HT-29 (cell line): ENCODE measurements around the gene CNOT3. TPM values are rescaled to one million over a fixed set of nuclear protein-coding genes. Genes with fewer than 3 reads are reported as not detected.
"Not testable (repeated sequence)": the region's sequence is repeated elsewhere in the genome, so short reads cannot be mapped to it uniquely, and the experiment has no call there.

ENCODE experiments used
- DNase-seq: peaks from one replicate; pipeline ENCODE4 v3.0.0-alpha.2; 2015; ENCODE audit warnings: low spot score
- total RNA-seq: library from RNA; depleted of rRNA; stranded (reverse); fragments of >200 nt; shearing (Covaris generic); gene quantifications from 2 replicates; pipeline ENCODE4 v1.2.3, GENCODE V29; 2014; rRNA removed

CNOT3 gene
- total RNA-seq: 38.9 and 40.0 TPM in 2 replicates

DNA sequence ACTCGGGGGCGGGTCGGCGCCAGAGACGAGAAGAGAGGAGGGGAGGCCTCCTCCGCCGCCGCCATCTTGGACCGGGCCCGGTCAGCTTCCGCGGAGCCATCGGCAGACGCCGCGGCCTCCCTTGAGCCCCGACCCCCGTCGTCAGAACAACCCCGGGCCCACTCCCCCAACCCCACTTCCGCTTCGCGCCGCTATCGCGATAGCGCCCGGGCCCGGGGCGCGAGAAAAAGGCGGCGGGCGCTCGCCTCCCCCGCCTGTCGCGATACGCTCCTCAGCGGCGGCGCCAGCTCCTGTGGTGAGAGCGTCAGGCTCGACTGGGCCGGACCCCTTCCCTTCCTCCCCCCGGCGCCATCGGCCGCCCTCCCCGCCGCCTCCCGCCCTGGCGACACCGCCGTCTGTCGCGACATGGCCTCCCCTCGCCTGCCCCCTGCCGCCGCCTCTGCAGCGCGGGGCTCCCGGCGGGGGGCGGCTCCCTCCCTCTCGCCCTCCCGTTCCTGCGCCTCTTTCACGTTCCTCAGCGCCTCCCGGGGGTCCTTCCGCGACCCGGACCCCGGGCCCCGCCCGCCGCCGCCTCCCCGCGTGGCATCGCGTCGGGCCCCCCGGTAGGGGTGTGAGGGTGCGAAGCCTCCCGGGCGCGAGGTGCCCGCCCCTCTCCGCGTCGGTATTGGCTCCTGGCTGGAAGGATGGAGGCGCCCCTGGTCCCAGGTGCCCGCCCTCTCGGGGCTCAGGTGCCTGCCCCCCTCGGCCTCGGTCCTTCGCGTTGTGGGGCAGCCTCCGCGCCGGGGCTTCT, at the start of gene CNOT3:
Gene CNOT3 (plus strand): TSS at position 64 of the 790 bp plus-strand sequence. CDS start 5,217 bp downstream, outside the sequence.
- DNase-seq: no peak

DNA sequence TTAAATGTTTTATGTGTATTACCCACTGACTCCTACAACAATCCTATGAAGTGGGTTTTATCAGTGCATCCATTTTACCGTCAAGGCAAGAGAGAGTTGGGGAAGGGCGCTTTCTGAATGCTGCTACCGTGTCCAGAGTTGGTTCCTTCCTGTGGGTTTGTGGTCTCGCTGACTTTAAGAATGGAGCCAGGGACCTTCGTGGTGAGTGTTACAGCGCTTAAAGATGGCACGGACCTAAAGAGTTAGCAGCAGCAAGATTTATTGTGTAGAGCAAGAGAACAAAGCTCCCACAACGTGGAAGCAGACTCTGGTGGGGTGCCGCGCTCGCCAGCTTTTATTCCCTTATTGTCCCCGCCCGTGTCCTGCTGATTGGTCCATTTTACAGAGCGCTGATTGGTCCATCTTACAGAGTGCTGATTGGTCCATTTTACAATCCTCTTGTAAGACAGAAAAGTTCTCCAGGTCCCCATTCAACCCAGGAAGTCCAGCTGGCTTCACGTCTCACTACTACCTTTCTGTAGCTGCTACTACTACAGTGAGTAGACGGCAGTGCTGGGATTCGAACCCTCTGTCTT, 43.0 kb upstream of the CNOT3 start:
- DNase-seq: no peak

DNA sequence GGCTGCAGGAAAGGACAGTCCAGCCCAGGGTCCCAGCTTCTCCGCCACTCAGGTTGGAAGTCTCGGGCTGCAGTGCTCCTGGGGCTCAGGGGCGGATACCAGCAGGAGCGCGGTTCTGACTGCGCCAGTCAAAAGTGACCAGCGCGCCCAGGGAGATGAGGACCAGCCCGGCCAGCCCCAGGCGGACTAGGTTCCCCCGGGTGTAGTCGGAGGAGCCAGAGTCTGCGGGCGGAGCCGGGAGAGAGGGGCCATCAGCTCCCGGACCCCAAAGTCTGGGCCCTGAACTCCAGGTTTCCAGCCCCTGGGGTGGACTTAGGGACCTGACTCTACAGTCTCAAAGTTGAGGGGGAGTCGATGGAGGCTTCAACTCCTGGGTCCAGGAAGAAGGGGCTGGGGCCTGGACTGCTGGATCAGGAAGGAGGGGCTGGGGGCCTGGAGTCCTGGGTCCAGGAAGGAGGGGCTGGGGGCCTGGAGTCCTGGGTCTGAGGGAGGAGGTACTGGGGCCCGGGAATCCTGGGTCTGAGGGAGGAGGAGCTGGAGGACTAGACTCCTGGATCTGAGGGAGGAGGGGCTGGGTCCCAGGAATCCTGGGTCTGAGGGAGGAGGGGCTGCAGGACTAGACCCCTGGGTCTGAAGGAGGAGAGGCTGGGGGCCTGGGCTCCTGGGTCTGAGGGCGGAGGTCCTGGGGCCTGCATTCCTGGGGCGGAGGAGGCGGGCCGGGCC, 42.3 kb upstream of the CNOT3 start:
- no peak for DNase-seq

DNA sequence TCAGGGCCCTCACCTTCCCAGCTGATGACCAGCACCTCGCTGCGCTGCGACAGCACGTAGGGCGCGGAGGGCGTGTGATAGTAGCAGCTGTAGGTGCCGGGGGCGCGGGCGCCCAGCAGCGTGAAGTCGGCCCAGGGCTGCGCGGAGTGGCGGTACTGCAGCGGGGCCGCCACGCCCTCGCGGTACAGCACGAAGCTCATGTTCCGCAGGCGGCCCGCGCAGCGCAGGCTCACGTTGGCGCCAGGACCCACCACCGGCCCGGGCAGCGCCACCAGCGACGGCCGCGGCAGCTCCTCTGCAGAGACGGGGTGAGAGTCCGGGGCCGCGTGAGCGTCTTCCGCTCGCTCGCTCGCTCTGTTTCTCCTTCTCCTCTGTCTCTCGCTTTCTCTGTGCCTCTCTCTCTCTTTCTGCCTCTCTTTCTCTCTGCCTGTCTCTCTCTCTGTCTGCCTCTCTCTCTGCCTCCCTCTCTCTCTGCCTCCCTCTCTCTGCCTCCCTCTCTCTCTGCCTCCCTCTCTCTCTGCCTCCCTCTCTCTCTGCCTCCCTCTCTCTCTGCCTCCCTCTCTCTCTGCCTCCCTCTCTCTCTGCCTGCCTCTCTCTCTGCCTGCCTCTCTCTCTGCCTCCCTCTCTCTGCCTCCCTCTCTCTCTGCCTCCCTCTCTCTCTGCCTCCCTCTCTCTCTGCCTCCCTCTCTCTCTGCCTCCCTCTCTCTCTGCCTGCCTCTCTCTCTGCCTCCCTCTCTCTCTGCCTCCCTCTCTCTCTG, 41.5 kb upstream of the CNOT3 start:
- DNase-seq: not testable (repeated sequence)

DNA sequence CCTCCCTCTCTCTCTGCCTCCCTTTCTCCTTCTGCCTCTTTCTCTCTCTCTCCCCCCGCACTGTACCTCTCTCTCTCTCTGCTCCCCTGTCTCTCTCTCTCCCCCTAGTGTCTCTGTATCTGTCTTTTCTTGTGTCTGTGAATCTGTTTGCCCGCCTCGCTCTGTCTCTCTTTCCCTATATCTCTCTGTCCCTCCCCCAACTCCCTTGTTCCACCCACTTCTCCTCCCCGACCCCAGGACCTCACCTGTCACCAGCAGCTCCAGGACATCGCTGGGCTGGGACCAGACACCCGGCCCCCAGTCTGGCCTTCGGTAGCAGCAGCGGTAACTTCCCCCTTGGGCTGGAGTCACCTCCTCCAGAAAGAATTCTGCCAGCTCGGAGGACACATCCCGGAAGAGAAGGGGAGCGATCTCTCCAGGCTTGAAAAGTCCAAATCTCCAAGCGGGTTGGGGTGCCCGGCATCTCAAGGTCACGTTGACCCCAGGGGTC, 40.9 kb upstream of the CNOT3 start:
- no peak for DNase-seq

DNA sequence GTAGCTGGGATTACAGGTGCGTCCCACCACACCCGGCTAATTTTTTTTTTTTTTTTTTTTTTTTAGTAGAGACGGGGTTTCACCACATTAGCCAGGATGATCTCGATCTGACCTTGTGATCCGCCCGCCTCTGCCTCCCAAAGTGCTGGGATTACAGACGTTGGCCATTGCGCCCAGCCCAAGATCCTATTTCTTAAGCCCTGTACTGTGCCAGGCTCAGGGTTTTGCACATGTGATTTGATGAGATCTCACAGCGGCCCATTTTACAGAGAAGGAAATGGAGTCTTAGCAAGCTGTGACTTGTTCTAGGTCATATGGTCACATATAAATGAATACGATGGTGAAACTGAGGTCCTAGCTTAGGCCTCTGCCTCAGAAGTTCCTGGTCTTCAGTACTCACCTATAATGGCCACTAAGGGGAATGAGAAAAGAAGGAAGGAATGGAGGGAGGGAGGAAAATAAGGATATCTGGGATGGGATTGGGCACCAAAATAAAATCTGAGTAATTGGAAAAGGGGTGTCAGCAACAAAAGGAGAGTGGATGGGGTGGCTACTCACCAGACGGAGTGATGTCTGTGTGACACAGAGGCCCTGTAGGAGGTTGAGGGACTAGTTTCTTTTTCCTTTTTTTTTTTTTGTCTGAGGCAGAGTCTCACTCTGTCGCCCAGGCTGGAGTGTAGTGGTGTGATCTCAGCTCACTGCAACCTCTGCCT, 38.2 kb upstream of the CNOT3 start:
- no peak for DNase-seq

DNA sequence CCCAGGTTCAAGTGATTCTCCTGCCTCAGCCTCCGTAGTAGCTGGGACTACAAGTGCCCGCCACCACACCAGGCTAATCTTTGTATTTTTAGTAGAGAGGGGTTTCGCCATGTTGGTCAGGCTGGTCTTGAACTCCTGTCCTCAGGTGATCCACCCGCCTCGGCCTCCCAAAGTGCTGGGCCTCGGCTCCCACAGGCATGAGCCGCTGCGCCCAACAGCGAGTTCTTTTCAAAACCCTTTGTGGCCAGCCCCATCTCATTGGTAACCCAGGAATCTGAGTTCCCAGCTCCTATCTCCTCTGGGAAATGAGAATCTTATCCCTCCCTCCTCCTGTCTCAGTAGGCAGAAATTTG, 37.7 kb upstream of the CNOT3 start:
- DNase-seq: not testable (repeated sequence)

DNA sequence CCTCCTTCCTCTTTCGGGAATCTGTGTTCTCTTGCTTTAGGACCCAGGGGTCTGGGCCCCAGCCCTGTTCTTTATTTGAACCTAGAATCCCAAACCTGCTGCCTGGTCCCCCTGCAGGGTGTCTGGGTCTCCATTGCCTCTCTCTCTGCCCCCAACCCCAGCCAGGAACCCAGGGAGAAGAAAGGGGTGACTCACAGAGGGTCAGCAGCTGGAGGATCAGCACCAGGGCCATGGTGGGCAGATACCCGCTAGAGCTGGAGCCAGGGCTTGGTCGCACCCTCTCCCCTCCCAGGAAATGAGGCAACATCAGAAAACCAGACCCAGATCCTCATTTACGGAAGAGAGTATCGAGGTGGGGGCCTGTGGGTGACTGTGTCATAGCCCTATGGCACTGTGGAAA, 37.0 kb upstream of the CNOT3 start, which contains the start of gene OSCAR:
Gene OSCAR (minus strand): TSS at position 243 of the 400 bp plus-strand sequence. CDS start 11 bp downstream, at position 232.
- no peak for DNase-seq

DNA sequence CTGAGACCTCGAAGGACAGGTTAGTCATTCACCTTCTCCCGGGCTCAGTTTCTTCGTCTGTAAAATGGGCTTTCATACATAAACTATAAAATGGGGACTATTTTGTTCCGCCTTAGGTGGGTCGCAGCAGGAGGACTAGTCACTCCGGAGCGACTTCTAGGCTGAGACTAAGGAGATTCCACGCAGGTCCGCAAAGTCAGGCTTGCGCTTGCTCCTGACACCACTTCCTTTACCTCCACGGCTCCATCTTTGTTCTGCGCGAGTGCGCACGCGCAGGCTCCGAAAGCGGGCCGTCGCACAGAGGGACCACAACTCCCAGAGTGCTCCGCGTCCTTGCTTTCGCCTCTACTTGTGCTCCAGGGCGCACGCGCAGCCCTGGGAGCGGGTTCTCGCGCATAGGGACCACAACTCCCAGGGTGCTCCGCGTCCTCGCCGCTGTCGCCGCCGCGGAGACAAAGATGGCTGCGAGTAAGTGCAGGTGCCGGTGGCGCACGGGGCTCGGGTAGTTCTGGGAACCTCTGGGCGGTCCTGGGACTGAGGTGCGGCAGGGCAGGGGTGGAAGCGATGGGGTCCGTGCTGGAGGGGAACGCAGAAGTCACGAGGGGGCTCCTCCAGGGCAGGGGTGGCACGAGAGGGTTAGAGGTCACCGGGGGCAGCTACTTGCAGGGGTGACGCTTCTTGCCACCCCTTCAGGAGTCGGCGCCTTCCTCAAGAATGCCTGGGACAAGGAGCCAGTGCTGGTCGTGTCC, 35.0 kb upstream of the CNOT3 start, which contains the start of gene NDUFA3:
Gene NDUFA3 (plus strand): TSS at position 435 of the 749 bp plus-strand sequence. CDS start 24 bp downstream, at position 459.
- DNase-seq: peak; percentile 100

DNA sequence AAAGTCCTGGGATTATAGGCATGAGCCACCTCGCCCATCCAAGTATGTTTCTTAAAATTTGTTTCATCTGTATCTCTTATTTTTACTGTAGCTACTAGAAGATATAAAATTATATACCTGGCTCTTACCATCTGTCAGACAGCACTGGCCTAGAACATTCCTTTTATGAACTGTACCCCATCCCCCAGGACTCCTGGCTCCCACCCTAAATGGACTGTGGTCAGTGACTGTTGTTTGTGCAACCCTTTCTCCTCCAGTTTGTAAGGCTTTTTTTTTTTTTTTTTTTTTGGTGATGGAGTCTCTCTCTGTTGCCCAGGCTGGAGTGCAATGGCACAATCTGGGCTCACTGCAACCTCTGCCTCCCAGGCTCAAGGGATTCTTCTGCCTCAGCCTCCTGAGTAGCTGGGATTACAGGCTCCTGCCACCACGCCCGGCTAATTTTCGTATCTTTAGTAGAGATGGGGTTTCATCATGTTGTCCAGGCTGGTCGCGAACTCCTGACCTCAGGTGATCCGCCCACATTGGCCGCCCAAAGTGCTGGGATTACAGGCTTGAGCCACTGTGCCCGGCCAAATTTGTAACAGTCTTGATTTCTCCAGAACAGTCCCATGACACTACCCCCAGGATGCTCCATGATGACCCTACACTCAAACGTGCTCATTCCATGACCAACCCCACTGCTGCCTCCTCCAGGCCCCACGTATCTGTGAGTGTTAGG, 32.4 kb upstream of the CNOT3 start:
- DNase-seq: no peak

DNA sequence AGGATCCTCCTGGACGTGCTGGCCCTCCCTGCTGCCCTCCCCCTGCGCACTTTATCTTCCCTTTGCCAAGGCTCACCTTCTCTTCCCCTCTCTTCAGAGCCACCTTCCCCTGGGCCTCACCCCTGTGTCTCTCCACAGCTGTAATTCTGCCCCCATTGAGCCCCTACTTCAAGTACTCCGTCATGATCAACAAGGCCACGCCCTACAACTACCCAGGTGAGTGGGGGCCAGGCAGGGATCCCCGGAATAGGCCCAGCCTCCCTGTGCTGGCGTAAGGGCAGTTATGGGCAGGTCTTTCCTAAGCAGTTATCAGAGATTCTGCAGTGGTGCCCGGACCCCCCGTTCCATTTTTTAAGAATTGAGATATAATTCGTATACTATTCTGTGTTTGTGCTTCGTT, 31.8 kb upstream of the CNOT3 start:
- no peak for DNase-seq

DNA sequence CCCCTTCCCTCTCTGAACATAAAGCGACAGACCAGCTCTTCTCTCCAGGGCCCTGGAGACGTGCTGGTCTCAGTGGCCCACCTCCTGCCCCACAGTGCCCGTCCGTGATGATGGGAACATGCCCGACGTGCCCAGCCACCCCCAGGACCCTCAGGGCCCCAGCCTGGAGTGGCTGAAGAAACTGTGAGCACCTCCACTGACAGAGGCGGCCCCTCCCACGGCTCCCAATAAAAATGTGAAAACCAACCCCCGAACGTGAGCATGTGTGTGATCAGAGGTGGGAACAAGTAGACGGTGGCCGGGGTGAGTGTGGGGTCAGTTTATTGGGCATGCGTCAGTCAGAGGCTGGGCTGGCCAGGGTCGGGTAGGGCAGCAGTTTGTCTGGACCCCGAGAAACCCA, 30.8 kb upstream of the CNOT3 start:
- no peak for DNase-seq

DNA sequence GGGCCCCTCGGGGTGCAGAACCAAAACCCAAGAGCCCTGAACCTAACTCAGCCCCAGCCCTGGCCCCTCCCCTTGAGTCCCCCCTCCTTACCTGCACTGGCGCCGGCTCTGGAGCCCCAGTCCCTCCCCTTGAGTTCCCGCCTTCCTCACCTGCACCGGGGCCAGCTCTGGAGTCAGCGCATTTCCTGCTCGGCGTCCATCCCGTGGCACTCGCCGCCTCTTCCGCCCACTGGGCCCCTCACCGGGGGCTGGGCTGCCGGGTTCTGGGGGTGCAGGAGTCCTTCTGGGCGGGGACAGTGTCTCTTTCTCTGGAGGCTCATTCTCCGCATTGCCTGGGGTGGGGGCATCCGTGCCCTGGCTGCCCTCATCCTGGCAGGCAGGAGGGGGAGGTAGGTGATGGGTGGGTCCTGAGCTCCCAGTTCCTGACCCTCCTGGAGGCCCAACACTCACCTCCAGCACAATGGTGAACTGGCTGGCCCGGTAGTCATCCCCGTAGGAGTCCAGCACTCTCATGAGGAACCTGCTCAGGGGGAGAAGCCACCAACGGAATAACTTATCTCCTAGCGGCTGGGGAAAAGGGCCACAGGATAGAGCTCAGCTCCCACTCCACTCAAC, 29.6 kb upstream of the CNOT3 start:
- no peak for DNase-seq

DNA sequence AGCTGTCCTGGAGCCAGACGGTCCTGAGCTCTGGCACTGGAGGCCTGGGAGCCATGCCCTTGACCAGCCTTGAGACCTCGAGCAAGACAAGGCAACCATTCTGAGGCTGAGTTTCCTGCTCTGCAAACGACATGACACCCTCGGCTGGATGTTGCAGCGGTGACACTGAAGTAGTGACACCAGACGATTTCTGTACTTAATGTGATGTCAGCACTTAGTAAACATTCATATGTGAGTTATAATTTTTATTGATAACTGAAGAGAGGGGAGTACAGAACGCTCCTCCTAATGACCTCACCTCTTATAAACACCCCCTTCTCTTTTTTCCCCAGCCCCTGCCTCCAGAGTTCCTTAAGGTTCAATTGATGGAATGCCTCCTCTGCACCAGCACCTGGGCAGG, 29.1 kb upstream of the CNOT3 start:
- no peak for DNase-seq

DNA sequence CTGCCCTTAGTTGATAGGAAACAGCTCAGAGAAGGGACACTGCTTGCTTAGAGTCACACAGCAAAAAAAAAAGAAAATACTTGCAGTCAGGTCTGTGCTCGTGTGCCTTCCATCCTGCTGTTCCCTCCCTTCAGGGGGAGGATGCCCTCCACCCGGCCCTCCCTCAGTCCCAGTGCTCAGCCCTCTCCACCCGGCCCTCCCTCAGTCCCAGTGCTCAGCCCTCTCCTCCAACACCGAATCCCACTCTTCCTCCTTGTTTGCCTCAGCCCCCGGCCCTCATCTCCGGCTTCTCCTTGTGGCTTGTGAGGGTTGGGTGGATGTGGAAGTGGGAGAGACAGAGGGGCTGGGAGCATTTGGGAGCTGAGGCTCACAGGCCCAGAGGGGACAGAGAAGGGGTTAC, 27.9 kb upstream of the CNOT3 start:
- no peak for DNase-seq

DNA sequence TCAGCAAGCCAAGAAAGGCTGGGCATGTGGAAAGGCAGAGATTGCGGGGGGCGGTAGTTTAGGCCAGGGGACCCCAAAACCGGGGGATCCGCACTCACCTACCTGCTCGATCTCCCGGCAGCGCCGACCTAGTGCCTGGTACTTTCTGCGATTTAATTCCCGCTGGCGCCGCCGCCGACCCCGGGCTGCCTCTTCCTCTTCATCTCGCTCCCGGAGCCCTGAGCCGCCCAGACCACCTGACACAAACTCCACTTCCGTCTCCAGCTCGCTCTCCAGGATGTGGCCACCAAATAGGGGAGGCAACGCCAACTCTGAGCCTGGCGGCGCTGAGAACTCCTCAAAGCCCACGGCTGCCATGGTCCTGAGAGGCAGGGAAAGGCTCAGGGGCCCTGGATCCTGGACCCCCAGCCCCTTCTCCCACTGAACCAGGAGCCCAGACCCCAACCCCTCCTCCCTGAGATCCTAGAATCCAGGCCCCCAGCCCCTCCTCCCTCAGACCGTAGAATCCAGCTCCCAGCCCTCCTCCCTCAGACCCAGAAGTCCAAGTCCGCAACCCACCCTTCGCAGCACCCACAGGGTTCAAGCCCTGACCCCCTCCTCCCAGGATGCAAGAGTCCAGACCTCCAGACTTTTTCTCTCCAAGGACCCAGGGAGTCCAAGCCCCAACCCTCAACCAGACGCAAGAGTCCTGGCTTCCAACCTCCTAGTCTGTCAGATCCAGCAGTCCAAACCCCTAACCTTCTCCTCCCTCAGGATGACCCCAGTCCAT, 23.0 kb upstream of the CNOT3 start:
- DNase-seq: no peak

DNA sequence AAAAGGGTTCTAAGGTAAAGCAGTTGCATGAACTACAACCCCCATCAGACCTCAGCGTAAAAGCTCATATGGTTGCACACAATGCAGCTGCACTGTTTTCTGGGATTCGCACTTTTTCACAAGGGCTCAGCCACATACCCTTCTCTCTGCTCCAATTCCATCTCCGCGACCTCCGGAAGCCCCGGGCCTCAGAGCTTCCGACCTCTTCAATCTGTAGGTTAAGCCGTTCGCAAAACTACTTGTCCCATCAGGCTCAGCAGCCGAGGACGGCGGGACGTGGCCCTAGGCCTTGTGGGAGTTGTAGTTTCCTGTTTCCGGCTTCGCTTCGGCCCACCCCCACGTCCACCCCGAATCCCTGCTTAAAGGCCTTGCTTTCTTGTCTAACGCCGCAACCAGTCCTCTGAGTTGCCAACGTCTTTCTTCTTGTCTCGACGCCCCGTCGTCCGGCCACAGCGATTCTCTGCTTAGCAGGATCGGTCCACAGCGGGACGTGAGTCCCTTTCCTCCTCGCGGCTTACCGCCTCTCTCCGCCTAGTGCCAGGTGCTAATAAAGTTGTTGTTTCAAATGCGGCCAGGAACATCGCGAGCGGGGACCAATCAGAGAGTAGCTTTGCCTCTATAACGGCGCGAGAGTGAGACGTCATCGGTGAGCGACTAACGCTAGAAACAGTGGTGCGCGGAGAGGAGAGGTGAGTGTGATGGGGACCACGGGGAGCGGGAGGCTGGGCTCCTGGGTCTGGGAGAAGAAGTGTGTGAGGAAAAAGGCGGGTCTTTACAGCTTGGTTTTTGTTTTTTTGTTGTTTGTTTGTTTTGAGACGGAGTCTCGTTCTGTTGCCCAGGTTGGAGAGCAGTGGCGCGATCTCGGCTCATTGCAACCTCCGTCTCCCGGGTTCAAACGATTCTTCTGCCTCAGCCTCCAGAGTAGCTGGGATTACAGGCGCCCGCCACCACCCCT, 22.2 kb upstream of the CNOT3 start, which contains the start of the genes PRPF31 and TFPT:
Gene PRPF31 (plus strand): TSS at position 646 of the 955 bp plus-strand sequence. CDS start 2,525 bp downstream, outside the sequence.
Gene TFPT (minus strand): TSS at position 549 of the 955 bp plus-strand sequence. CDS start 388 bp downstream, at position 161.
- peak; percentile 100 for DNase-seq
